AG04449 (cell line): ENCODE results near the gene PDCD10.

Source experiments
- CTCF ChIA-PET: fragments of 350-600 bp; formaldehyde crosslinking; extraction: SDS; loops from one replicate; lab custom pipeline; 2021; ENCODE audit warnings: antibody characterized with exemption; lab: Yijun Ruan, JAX
- POLR2A ChIA-PET: fragments of 400-600, 350-600 bp; formaldehyde crosslinking; extraction: SDS; loops from one replicate; lab custom pipeline; 2020; ENCODE audit warnings: antibody characterized with exemption, inconsistent platforms; lab: Yijun Ruan, JAX
- DNase-seq: peaks from one replicate; pipeline ENCODE4 v3.0.0-alpha.2; 2010; ENCODE audit warnings: low read depth, low spot score
- H3K4me3 ChIP-seq: 2 replicates; pipeline ENCODE4 v1.5.1; 2011; ENCODE audit warnings: low read depth, mild to moderate bottlenecking, control low read depth, low read length
- TF ChIP-seq, protein P1 (sequence below): IDR thresholded peaks from one replicate; pipeline ENCODE4 v1.5.1; 2011; ENCODE audit warnings: mild to moderate bottlenecking, moderate library complexity, low read length, control low read depth, inconsistent platforms; ENCODE audit not compliant: insufficient read depth; ENCODE audit errors: missing control alignments

PDCD10 gene

GRCh38 chr3:167718582-167718981 is 16.1 kb downstream of the PDCD10 start:
- POLR2A ChIA-PET = no interaction called here
- no peak overlapping the region for H3K4me3 ChIP-seq
- TF ChIP-seq, protein P1, sequence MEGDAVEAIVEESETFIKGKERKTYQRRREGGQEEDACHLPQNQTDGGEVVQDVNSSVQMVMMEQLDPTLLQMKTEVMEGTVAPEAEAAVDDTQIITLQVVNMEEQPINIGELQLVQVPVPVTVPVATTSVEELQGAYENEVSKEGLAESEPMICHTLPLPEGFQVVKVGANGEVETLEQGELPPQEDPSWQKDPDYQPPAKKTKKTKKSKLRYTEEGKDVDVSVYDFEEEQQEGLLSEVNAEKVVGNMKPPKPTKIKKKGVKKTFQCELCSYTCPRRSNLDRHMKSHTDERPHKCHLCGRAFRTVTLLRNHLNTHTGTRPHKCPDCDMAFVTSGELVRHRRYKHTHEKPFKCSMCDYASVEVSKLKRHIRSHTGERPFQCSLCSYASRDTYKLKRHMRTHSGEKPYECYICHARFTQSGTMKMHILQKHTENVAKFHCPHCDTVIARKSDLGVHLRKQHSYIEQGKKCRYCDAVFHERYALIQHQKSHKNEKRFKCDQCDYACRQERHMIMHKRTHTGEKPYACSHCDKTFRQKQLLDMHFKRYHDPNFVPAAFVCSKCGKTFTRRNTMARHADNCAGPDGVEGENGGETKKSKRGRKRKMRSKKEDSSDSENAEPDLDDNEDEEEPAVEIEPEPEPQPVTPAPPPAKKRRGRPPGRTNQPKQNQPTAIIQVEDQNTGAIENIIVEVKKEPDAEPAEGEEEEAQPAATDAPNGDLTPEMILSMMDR = no peak
- CTCF ChIA-PET = no interaction called here
- no peak for DNase-seq

- no peak for DNase-seq
- H3K4me3 ChIP-seq = no peak overlapping the region
- TF ChIP-seq, protein P1 = no peak
- ChIA-PET POLR2A (no interaction called here), CTCF (no interaction called here)
Observed at GRCh38 chr3:167716920-167717319, 17.8 kb downstream of the PDCD10 start.

DNA sequence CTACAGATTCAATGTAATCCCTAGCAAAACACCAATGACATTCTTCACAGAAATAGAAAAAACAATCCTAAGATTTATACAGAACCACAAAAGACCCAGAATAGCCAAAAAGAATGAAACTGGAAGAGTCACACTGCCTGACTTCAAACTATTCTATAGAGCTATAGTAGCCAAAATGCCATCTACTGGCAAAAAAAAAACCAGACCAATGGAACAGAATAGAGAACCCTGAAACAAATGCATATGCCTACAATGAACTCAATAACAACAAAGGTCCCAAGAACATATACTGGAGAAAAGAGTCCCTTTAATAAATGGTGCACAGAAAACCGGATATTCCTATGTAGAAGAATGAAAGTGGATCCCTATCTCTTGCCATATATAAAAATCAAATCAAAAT is 19.8 kb downstream of the PDCD10 start:
- ChIA-PET CTCF (no interaction called here), POLR2A (no interaction called here)
- TF ChIP-seq, protein P1 = no peak

DNA sequence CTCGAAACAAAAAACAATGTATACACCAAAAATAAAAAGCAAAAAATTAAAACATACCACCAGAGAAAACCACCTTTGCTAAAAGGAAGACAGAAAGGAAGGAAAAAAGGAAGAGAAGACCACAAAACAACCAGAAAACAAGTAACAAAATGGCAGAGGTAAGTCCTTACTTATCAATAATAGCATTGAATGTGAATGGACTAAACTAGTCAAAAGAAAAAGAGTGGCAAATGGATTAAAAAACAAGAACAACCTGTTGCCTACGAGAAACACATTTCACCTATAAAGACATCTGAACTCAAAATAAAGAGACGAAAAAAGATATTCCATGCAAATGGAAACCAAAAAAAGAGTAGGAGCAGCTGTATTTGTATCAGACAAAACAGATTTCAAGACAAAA is 22.2 kb downstream of the PDCD10 start:
- TF ChIP-seq, protein P1 = no peak
- POLR2A ChIA-PET = no interaction called here
- DNase-seq = no peak

More for the DNA sequence above, 19.8 kb downstream of the PDCD10 start:
- DNase-seq = no peak
- H3K4me3 ChIP-seq = no peak overlapping the region

DNA sequence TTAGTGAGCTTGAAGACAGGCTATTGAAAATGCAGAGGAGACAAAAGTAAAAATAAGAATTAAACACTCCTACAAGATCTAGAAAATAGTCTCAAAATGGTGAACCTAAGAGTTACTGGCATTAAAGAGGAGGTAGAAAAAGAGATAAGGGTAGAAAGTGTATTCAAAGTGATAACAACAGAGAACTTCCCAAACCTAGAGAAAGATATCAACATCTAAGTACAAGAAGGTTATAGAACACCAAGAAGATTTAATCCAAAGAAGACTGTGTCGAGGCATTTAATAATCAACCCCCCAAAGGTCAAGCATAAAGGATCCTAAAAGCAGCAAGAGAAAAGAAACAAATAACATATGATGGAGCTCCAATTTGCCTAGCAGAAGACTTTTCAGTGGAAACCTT is 23.3 kb downstream of the PDCD10 start:
- CTCF ChIA-PET = no interaction called here
- H3K4me3 ChIP-seq = no peak overlapping the region
- POLR2A ChIA-PET = no interaction called here
- DNase-seq = no peak
- TF ChIP-seq, protein P1 = no peak

More for the DNA sequence above, 22.2 kb downstream of the PDCD10 start:
- no peak overlapping the region for H3K4me3 ChIP-seq
- CTCF ChIA-PET = no interaction called here

DNA sequence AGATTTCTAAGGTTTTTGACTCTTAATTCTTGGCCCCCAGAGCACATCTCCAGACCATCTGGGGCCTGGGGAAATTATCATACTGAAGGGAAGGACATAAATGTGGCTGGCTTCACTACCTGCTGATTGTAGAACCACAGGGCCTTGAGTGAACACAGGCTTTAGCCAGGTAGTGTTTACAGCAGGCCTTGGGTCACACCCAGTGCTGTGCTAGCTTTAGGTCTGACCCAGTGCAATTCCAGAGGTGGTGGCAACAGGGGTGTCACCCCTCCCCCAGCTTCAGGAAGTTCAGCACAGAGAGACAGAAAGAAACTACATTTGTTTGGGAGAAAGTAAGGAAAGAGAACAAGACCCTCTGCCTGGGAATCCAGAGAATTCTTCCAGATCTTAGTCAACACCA is 24.1 kb downstream of the PDCD10 start:
- TF ChIP-seq, protein P1 = no peak
- POLR2A ChIA-PET = no interaction called here
- no peak overlapping the region for H3K4me3 ChIP-seq
- DNase-seq = no peak
- CTCF ChIA-PET = no interaction called here
